GM18951 (cell line): ENCODE results near the gene DNAH6.
"Not testable (repeated sequence)": the region's sequence is repeated elsewhere in the genome, so short reads cannot be mapped to it uniquely, and the experiment has no call there.

Experiments
- POLR2A ChIP-seq: IDR thresholded peaks from 4 replicates; pipeline ENCODE4 v1.6.1; 2011; ENCODE audit warnings: mild to moderate bottlenecking; ENCODE audit not compliant: insufficient read length, insufficient read depth; ENCODE audit errors: extremely low read depth
- in situ Hi-C: fragments of 300-500 bp; cut with MboI; formaldehyde crosslinking; loops from one replicate; pipeline ENCODE4 v1.12.0; 2022; ENCODE audit warnings: low sequenced_read_pairs, mixed read lengths, inconsistent platforms; ENCODE audit not compliant: unreplicated experiment

The DNAH6 gene

GRCh38 chr2:84516234-84516986, at the start of gene DNAH6:
DNAH6 (plus strand) TSS chr2:84516498; CDS start chr2:84517827, 1,329 bp downstream.
- no peak for TF ChIP-seq POLR2A
- in situ Hi-C loops, result no loop called here

- in situ Hi-C loops, result no loop called here
- no peak for TF ChIP-seq POLR2A
Measured at GRCh38 chr2:84467389-84467788, 48.9 kb upstream of the DNAH6 start.

DNA sequence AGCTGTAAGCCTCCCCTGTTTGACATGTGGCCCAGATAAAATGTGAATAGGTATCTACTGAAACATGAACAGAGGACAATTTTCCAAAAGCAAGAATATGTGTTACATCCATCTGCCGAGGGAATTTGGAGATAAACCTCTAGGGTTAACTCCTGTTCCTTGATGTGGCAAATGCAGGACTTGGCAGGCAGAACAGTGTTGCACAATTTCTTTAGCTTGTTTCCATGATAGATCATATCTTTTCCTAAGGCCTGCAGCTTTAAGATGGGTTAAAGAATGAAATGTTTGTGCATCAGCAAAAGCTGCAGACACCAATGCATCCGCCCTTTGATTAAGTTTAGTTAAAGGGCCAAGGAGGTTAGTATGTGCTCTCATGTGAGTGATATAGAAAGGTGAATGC, 43.9 kb upstream of the DNAH6 start:
- in situ Hi-C loops, result not testable (repeated sequence)

- in situ Hi-C loops, result no loop called here
- TF ChIP-seq POLR2A, result no peak
Measured at GRCh38 chr2:84472856-84473565, 43.3 kb upstream of the DNAH6 start.

DNA sequence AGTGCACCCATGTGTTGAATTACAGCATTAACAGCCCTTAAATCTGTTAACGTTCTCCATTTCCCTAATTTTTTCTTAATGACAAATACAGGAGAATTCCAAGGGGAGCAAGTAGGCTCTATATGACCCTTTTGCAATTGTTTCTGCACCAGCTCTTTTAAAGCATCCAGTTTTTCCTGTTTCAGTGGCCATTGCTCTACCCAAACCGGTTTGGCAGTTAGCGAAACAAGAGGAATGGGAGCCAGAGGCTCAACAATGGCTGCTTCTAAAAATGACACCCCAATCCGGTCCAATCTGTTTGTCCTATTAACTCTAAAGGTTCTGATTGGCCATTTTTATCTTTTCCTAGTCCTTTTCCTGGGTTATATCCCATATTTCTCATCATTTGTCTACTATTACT, 42.1 kb upstream of the DNAH6 start:
- no peak for TF ChIP-seq POLR2A
- in situ Hi-C loops, result no loop called here

DNA sequence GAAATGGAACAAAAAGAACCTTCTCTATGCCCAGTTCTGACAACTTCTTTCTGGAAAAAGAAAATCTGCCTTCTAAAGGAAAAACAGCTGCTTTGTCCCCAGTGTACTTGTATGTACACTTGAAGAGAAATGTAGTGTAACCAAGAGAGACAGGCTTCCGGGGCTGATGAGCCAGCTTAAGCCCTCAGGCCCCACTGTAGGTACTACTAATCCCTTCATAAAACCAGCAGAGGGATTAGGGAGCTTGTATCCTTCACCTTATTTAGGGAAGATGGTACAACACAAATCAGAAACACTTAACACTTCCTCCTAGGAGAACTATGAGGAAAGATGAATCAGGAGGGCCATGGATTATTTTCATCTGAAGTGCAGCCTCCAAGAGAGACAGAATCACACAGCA, 38.4 kb upstream of the DNAH6 start:
- in situ Hi-C loops, result loop anchor here (25.0 kb wide), 1 partner anchor 559 kb away; no protein-coding TSS in a partner anchor

GRCh38 chr2:84478867-84479266, 37.4 kb upstream of the DNAH6 start:
- no peak for TF ChIP-seq POLR2A
- in situ Hi-C loops, result loop anchor here (25.0 kb wide), 1 partner anchor 558 kb away; no protein-coding TSS in a partner anchor

More for the DNA sequence above, 38.4 kb upstream of the DNAH6 start:
- no peak for TF ChIP-seq POLR2A

DNA sequence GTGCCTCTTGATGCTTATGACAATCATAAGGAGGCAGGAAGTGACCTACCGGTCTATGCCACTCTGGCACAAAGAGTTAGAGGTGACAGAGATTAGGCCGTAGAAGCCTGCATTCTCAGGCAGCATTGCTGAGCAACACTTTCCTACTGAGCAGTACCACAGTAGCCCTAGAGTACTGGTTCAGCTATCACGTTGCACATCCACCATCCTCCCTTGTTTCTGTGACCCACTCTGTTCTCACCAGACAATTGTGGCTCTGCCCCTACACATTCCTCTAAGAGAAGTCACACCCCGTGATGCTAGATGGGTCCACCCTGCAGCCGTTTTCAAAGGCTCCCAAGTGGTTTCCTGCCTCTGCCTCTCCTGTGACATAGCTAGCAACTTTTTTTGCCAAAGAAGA, 34.6 kb upstream of the DNAH6 start:
- no peak for TF ChIP-seq POLR2A
- in situ Hi-C loops, result loop anchor here (25.0 kb wide), 1 partner anchor 556 kb away; no protein-coding TSS in a partner anchor

DNA sequence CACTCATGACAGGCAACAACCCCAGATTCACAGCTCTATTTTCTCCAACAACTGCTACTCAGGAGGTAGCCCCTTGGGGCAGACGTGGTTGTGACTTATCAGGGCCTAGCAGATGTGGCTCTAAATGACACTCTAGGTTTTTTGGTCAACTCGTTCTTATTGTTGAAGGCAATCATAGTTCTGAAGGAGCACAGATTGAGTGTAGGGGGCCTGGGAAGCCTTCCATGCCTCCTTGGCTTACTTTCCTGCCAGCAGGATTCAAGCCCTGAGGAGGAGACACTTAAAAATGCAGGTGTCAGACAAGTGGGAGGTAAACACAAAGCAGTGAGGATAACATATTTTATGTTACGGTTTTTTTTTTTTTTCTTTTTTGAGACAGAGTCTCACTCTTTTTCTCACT, 33.7 kb upstream of the DNAH6 start:
- in situ Hi-C loops, result loop anchor here (25.0 kb wide), 1 partner anchor 555 kb away; no protein-coding TSS in a partner anchor
- TF ChIP-seq POLR2A, result no peak

GRCh38 chr2:84483320-84483719, 33.0 kb upstream of the DNAH6 start:
- no peak for TF ChIP-seq POLR2A
- in situ Hi-C loops, result loop anchor here (25.0 kb wide), 1 partner anchor 554 kb away; no protein-coding TSS in a partner anchor

- TF ChIP-seq POLR2A, result no peak
- in situ Hi-C loops, result loop anchor here (25.0 kb wide), 1 partner anchor 551 kb away; no protein-coding TSS in a partner anchor
Measured at GRCh38 chr2:84486441-84487115, 29.7 kb upstream of the DNAH6 start.

- TF ChIP-seq POLR2A, result no peak
Measured at GRCh38 chr2:84487298-84487996, 28.9 kb upstream of the DNAH6 start.

More at GRCh38 chr2:84487298-84487996, 28.9 kb upstream of the DNAH6 start:
- in situ Hi-C loops, result loop anchor here (25.0 kb wide), 1 partner anchor 550 kb away; no protein-coding TSS in a partner anchor
